ENCODE data around the gene ANKS4B.

Gene ANKS4B

GRCh38 chr16:21233521-21234150 is at the start of gene ANKS4B:
TSS of gene ANKS4B (plus strand) at chr16:21233699. CDS start at chr16:21233738, 39 bp downstream.
- Histone ChIP-seq H3K4me3 (no peak within 1 kb of the TSS), H3K27ac (no peak within 1 kb of the TSS)
- TF ChIP-seq CTCF (IDR thresholded peaks at IDR 0.05) = no peak
- DNase-seq (ENCODE audit: low spot score) = no peak

- DNase-seq (ENCODE audit: low spot score) = no peak
- H3K27ac ChIP-seq = no peak overlapping the region
- no peak for TF ChIP-seq CTCF (IDR thresholded peaks at IDR 0.05)
- no peak overlapping the region for H3K4me3 ChIP-seq
Measured at GRCh38 chr16:21183995-21184394, 49.5 kb upstream of the ANKS4B start.

- no peak overlapping the region for H3K27ac ChIP-seq
- no peak for TF ChIP-seq CTCF (IDR thresholded peaks at IDR 0.05)
- H3K4me3 ChIP-seq = no peak overlapping the region
- DNase-seq (ENCODE audit: low spot score) = no peak
Measured at GRCh38 chr16:21184834-21185233, 48.7 kb upstream of the ANKS4B start.

- no peak overlapping the region for H3K4me3 ChIP-seq
- H3K27ac ChIP-seq = no peak overlapping the region
- no peak for DNase-seq (ENCODE audit: low spot score)
- no peak for TF ChIP-seq CTCF (IDR thresholded peaks at IDR 0.05)
Measured at GRCh38 chr16:21185659-21186325, 47.7 kb upstream of the ANKS4B start.

GRCh38 chr16:21186326-21186691 is 47.2 kb upstream of the ANKS4B start:
- no peak for TF ChIP-seq CTCF (IDR thresholded peaks at IDR 0.05)
- DNase-seq (ENCODE audit: low spot score) = no peak
- H3K4me3 ChIP-seq = no peak overlapping the region

GRCh38 chr16:21189311-21189710 is 44.2 kb upstream of the ANKS4B start:
- DNase-seq (ENCODE audit: low spot score) = no peak
- H3K27ac ChIP-seq = no peak overlapping the region
- no peak for TF ChIP-seq CTCF (IDR thresholded peaks at IDR 0.05)
- no peak overlapping the region for H3K4me3 ChIP-seq

More at GRCh38 chr16:21186326-21186691, 47.2 kb upstream of the ANKS4B start:
- no peak overlapping the region for H3K27ac ChIP-seq

GRCh38 chr16:21190013-21190412 is 43.5 kb upstream of the ANKS4B start:
- no peak for DNase-seq (ENCODE audit: low spot score)
- no peak overlapping the region for H3K27ac ChIP-seq
- no peak for TF ChIP-seq CTCF (IDR thresholded peaks at IDR 0.05)
- H3K4me3 ChIP-seq = no peak overlapping the region

All from coronary artery (tissue), 2 donors.